Activated T-helper 9 cell treated with anti-CD3 and anti-CD28 coated beads, Interleukin-2, amount 50 U/mL, for 16 hours (primary cell): Measurements from ENCODE around the gene WWP2.
"Not testable (repeated sequence)": the region's sequence is repeated elsewhere in the genome, so short reads cannot be mapped to it uniquely, and the experiment has no call there.

Source experiments
- DNase-seq: peaks from one replicate; pipeline ENCODE4 v3.0.0-alpha.2; 2020; ENCODE audit warnings: low read depth

Gene WWP2

GRCh38 chr16:69796285-69797118 is 34.4 kb downstream of the WWP2 start:
- no peak for DNase-seq

- no peak for DNase-seq
Measured at GRCh38 chr16:69798466-69798865, 36.3 kb downstream of the WWP2 start.

DNA sequence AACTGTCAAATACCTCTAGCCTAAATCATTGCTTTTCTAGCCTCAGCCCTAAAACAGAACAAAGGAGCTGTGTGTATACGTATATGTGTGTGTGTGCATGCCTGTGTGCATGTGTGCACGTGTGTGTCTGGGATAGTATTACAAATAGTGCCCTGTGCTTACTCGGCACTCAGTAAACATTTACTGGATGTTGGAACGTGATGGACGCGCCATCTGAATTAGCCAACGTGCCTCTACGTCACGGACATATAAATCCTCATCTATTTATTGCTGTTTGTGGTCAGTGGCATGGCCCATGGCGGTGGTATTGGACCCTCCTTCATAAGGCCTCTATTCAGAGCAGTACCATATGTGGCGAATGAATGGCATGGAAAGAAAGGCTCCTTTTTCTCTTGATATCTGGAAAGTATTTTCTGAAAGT is 37.5 kb downstream of the WWP2 start:
- DNase-seq = no peak

GRCh38 chr16:69804297-69804696 is 42.2 kb downstream of the WWP2 start:
- no peak for DNase-seq

- DNase-seq = not testable (repeated sequence)
Measured at GRCh38 chr16:69806776-69807175, 44.6 kb downstream of the WWP2 start.

DNA sequence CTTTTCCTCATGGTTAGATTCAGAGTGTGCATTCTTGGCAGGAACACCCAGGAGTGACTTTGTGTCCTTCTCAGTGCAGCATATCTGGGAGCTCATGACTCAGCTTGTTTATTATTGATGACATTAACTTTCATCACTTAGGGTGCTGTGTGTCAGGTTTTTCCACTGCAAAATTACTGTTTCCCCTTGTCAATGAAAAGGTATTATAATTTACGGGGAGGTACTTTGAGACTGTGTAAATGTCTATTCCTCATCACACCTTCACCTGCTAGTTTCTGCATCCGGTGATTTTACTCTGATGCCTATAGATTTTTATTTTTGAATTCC is 50.5 kb downstream of the WWP2 start:
- DNase-seq = no peak

- no peak for DNase-seq
Measured at GRCh38 chr16:69814078-69814477, 51.9 kb downstream of the WWP2 start.

- DNase-seq = no peak
Measured at GRCh38 chr16:69814561-69814960, 52.4 kb downstream of the WWP2 start.

GRCh38 chr16:69815216-69815883 is 53.2 kb downstream of the WWP2 start:
- not testable (repeated sequence) for DNase-seq

DNA sequence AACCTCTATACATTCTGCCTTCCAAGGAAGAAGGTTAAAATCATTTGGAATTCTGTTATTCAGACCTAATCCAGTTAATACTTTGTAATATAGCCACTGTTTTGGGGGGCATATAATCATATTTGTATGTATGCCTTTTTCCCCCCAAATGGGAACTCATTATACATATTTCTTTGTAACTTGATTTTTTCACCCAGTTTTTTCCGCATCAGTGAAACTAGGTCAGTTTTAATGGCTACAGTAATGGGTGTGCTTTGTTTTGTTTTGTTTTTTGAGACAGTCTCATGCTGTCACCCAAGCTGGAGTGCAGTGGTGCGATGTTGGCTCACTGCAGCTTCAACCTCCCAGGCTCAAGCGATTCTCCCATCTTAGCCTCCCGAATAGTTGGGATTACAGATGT is 54.9 kb downstream of the WWP2 start:
- no peak for DNase-seq

- DNase-seq = no peak
Measured at GRCh38 chr16:69818891-69819545, 56.9 kb downstream of the WWP2 start.

DNA sequence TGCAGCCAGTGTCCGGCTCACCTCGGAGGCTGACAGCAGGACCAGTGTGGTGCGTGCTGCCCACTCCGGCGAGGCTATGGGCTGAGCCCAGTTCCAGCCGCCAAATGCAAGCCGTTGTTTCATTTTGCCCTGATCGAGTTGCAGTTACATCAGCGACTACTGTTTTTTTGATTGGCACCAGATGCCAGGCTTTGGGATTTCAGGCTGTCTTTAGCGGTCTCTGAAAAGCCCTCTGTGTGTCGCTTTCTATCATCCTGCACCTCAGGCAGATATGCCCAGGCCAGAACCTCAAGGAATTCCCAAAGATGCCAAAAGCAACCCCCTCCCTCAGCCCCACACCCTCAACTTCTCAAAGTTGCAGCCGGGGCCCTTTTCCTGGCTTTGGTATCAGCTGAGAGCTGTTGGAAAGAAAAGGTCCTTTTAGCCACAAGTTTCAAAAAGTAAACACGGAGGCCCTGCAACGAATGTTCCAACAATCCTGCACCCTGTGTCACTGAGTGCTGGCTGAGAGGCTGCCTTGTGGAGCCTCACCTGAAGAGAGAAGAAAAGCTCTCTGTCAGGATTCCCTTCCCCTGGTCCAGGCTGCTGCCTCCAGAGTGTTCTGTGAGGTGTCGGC is 58.9 kb downstream of the WWP2 start:
- DNase-seq = no peak

GRCh38 chr16:69821844-69822173 is 59.7 kb downstream of the WWP2 start:
- no peak for DNase-seq

DNA sequence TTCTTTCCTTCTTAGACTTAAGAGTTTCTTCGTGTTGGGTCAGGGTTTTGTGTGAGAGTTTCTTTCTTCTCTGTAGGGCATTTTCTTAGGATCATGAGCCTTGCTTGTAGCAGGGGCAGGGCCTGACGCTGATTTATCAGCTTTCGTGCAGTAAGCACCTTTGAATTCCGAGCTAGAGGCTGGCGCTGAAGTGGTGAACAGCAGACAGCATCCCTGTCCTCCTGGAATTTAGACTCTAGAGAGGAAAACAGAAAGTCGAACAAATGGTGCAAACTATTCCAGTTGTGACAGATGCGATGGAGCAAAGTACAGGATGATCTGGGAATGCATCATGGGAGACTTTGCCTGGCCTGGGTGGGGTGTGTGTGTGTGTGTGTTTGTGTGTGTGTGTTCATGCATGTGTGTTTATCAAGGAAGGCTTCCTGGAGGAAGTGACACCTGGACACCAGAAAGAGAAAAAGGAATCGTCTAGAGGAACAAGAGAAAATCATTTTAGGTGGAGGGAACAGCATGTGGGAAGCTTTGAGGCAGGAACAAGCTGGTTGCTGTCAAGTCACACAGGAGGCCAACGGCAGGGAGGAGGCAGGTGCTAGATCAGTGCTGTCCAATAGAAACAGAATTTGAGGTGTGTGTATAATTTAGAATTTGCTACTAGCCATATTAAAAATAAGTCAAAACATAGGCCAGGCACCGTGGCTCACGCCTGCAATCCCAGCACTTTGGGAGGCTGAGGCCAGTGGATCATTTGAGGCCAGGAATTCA is 60.2 kb downstream of the WWP2 start:
- no peak for DNase-seq

DNA sequence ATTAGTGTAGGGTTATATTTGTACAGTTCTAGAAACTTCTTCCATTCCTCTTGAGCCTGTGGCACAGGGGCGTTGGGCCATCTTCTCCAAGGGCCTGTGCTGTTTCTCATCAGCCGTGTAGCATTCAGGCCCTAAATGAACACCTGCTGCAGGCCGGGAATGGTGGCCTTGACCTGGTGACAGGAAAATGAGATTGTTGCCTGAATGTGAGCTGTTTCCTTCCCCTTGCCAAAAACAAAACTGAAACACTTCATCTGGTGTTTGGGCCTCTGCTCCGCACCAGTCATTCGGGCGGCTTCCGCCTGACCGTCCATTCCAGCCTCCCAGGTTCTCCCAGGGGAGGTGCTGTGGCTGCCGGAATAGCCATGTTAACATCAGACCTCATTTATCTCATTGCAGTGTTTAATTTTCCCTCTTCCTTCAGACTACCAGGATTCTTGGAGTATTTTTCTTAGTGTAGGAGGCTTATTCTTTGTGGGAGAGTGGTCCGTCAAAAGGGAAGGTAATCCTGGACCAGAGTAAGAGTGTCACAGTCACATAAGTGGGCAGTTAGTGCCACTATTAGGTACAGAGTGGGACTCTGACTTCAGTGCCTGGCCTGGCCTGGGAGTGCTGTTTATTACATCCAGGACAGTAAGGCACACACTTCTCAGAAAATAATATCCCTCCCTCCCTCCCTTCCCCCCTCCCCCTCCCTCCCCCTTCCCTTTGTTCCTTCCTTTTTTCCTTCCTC is 61.9 kb downstream of the WWP2 start:
- no peak for DNase-seq

- not testable (repeated sequence) for DNase-seq
Measured at GRCh38 chr16:69824564-69825142, 62.5 kb downstream of the WWP2 start.

DNA sequence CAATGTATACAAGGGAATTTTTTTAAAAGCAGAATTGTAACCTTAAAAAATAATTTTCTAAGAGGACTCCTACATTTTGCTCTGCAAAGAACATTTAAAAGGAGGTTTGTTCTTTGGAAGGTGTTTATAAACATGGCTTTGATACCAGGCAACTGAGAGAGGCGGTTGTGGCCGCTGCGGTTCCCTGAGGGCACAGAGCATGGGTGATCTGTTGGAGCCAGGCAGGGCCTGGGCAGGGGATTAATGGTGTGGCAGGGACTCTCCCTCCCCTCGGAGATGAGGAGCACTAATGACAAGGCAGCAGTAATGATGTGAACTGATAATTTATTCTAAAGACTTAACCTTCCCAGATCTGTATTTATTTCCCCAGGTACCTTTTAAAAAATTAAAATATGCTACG is 65.4 kb downstream of the WWP2 start:
- DNase-seq = no peak

DNA sequence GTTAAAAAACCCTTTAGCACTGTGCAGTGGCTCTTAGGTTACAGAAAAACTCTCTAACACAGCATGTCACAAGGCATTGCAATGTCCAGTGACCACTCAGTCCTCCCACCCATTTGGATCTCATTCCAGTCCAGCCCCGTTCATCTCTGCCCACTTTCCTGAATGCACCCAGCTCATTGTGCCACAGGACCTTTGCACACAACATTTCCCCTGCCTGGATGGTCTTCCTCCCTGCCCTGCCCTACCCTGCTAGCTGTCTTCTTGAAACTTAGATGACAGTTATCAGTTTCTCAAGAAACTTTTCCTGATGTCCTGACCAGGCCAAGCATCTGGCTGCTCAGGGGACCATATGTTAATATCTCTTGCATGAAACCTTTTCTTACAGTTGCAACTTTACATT is 67.2 kb downstream of the WWP2 start:
- DNase-seq = no peak

DNA sequence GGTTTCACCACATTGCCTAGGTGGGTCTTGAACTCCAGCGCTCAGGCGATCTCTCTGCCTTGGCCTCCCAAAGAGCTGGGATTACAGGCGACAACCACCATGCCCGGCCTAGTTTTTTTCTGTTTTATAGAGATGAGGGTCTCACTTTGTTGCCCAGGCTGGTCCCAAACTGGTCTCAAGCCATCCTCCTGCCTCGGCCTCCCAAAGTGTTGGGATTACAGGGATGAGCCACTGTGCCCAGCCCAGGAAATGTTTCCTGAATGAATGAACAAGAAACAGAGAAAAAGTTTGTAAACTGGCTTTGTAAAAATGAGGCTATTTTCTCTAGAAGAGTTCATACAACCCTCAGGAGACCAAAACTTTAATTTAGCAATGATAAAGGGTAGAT is 68.0 kb downstream of the WWP2 start:
- DNase-seq = no peak

GRCh38 chr16:69830534-69831211 is 68.5 kb downstream of the WWP2 start:
- no peak for DNase-seq
